ENCODE data around the gene TPST2.

Gene TPST2

GRCh38 chr22:26579331-26579886, 10.5 kb downstream of the TPST2 start:
- DNase-seq (ENCODE audit: low read depth): no peak

GRCh38 chr22:26577081-26577480, 12.9 kb downstream of the TPST2 start:
- DNase-seq (ENCODE audit: low read depth): no peak

- DNase-seq (ENCODE audit: low read depth): no peak
Observed at GRCh38 chr22:26576026-26576680, 13.8 kb downstream of the TPST2 start.

- DNase-seq (ENCODE audit: low read depth): no peak
Observed at GRCh38 chr22:26574001-26574723, 15.8 kb downstream of the TPST2 start.

- DNase-seq (ENCODE audit: low read depth): peak; percentile 62
Observed at GRCh38 chr22:26573026-26573662, 16.8 kb downstream of the TPST2 start.

GRCh38 chr22:26570864-26571525, 18.9 kb downstream of the TPST2 start:
- no peak for DNase-seq (ENCODE audit: low read depth)

GRCh38 chr22:26570115-26570514, 19.8 kb downstream of the TPST2 start:
- no peak for DNase-seq (ENCODE audit: low read depth)

- DNase-seq (ENCODE audit: low read depth): no peak
Observed at GRCh38 chr22:26568207-26568706, 21.7 kb downstream of the TPST2 start.

GRCh38 chr22:26567610-26568009, 22.3 kb downstream of the TPST2 start:
- DNase-seq (ENCODE audit: low read depth): no peak

- no peak for DNase-seq (ENCODE audit: low read depth)
Observed at GRCh38 chr22:26566994-26567393, 22.9 kb downstream of the TPST2 start.

GRCh38 chr22:26565889-26566288, 24.0 kb downstream of the TPST2 start:
- DNase-seq (ENCODE audit: low read depth): no peak

- DNase-seq (ENCODE audit: low read depth): no peak
Observed at GRCh38 chr22:26565181-26565580, 24.8 kb downstream of the TPST2 start.

GRCh38 chr22:26564672-26565071, 25.3 kb downstream of the TPST2 start:
- DNase-seq (ENCODE audit: low read depth): no peak

GRCh38 chr22:26564181-26564580, 25.8 kb downstream of the TPST2 start:
- DNase-seq (ENCODE audit: low read depth): no peak

- DNase-seq (ENCODE audit: low read depth): no peak
Observed at GRCh38 chr22:26563022-26563421, 26.9 kb downstream of the TPST2 start.

GRCh38 chr22:26561756-26562417, 28.0 kb downstream of the TPST2 start:
- DNase-seq (ENCODE audit: low read depth): no peak

- no peak for DNase-seq (ENCODE audit: low read depth)
Observed at GRCh38 chr22:26559961-26560575, 29.9 kb downstream of the TPST2 start.

GRCh38 chr22:26558248-26558895, 31.6 kb downstream of the TPST2 start:
- DNase-seq (ENCODE audit: low read depth): no peak

GRCh38 chr22:26556904-26557303, 33.0 kb downstream of the TPST2 start:
- no peak for DNase-seq (ENCODE audit: low read depth)

- DNase-seq (ENCODE audit: low read depth): no peak
Observed at GRCh38 chr22:26555478-26555877, 34.5 kb downstream of the TPST2 start.

- DNase-seq (ENCODE audit: low read depth): no peak
Observed at GRCh38 chr22:26554956-26555355, 35.0 kb downstream of the TPST2 start.

Measured in GM04504 (cell line).